Fibroblast of mammary gland (primary cell): Measurements from ENCODE around the gene PAK1.

Source experiments
- DNase-seq: peaks from one replicate; pipeline ENCODE4 v3.0.0-alpha.2; 2010; ENCODE audit warnings: low read depth
- H3K4me3 ChIP-seq: 2 replicates; pipeline ENCODE4 v1.5.1; 2011; ENCODE audit warnings: low read depth, mild to moderate bottlenecking, low read length, moderate library complexity; ENCODE audit not compliant: control insufficient read depth
- TF ChIP-seq, protein P1 (sequence below): conservative IDR thresholded peaks from 2 replicates; pipeline ENCODE4 v1.5.1; 2011; ENCODE audit warnings: low read depth, low read length, inconsistent platforms; ENCODE audit not compliant: control insufficient read depth, insufficient read depth

Gene PAK1

DNA sequence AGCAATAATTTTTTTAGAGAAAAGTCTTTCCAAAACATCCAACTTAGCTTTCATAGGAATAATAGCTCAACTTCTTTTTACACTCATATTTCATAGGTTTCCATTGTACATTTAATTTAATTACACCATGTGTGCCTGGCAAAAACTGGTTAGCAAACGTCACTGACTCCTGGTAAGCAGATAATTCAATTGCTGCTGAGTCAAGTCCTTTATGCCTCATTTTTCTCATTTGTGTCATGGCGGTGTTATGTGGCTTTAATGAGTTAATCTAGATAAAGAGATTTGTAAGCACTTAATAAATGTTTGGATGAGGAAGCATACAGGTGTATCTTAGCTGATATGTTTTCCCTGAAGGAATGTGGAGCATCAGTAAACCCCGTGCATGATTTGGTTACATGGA, 41.2 kb upstream of the PAK1 start:
- DNase-seq = no peak
- no peak overlapping the region for H3K4me3 ChIP-seq
- TF ChIP-seq, protein P1, sequence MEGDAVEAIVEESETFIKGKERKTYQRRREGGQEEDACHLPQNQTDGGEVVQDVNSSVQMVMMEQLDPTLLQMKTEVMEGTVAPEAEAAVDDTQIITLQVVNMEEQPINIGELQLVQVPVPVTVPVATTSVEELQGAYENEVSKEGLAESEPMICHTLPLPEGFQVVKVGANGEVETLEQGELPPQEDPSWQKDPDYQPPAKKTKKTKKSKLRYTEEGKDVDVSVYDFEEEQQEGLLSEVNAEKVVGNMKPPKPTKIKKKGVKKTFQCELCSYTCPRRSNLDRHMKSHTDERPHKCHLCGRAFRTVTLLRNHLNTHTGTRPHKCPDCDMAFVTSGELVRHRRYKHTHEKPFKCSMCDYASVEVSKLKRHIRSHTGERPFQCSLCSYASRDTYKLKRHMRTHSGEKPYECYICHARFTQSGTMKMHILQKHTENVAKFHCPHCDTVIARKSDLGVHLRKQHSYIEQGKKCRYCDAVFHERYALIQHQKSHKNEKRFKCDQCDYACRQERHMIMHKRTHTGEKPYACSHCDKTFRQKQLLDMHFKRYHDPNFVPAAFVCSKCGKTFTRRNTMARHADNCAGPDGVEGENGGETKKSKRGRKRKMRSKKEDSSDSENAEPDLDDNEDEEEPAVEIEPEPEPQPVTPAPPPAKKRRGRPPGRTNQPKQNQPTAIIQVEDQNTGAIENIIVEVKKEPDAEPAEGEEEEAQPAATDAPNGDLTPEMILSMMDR = no peak

DNA sequence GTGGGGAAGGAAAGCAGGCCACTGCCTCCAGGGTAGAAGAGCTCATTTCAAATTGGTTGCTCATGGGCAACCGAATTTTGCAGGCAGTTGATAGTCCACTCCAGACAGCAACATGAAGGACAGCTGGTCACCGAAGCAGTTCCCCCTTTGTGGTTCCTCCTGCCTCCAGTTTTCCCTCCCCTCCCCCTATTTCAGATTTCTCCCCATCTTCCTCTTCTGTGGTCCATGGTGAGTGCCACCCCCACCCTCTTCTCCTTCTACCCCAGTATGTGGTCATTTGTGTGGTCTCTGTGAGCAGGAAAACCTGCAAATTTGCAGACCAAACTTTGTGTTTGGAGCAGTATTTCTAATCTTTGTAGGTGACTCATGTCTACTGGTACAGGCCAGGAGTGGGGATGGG, 38.2 kb upstream of the PAK1 start:
- DNase-seq = no peak
- TF ChIP-seq, protein P1 = no peak
- no peak overlapping the region for H3K4me3 ChIP-seq

DNA sequence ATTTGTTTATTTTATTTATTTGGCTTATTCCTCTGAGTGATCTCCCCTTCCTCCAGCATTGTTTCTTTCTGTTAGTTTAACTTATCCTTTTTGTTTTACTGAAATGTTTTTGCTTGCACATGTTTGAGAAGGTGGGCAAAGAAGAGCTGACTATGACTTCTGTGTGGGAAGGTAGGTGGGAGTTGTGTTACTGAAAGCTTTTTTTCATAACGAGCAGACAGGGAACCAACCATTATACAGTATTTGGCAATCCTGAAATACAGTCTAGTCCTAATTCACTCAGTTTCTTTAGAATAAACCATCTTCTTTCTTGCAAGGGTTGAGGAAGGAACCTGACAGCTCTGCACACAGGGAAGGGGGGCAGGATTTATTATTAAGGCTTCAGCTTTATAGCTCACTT, 37.0 kb upstream of the PAK1 start:
- no peak overlapping the region for H3K4me3 ChIP-seq
- no peak for DNase-seq
- TF ChIP-seq, protein P1 = no peak

DNA sequence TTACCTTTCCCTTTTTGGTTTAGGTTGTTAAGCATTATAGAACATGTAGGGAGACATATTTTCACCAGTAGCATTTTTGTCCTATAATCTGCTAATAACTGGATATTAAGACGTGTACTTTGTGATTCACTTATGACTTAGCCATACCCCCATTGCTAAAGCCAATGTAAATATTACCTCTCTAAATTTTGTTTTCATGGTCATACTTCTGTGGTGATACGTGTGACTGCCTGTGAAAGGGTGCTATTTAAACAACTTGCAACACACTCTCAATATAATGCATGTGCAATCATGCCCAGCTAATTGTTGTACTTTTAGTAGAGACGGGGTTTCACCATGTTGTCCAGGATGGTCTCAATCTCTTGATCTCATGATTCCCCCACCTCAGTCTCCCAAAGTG, 36.2 kb upstream of the PAK1 start:
- TF ChIP-seq, protein P1 = no peak

DNA sequence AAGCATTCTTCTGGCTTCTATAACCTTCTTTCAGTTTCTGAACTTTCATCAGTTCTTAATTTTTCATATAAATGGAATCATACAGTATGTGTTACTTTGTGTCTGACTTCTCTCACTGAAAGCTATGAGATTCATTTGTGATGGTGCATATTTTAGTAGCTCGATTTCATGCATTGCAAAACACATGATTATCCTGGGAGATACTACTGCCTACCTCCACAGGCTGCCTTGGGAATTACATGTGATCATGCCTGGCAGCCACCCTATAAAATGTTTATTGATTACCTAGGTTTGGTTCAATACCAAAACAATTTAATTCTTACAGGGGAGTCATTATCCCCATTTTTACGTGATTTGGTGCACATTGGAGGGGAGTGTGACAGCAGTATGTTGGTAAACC, 34.1 kb upstream of the PAK1 start:
- DNase-seq = no peak
- H3K4me3 ChIP-seq = no peak overlapping the region
- TF ChIP-seq, protein P1 = peak; percentile 1

More for the DNA sequence above, 36.2 kb upstream of the PAK1 start:
- no peak for DNase-seq
- no peak overlapping the region for H3K4me3 ChIP-seq

DNA sequence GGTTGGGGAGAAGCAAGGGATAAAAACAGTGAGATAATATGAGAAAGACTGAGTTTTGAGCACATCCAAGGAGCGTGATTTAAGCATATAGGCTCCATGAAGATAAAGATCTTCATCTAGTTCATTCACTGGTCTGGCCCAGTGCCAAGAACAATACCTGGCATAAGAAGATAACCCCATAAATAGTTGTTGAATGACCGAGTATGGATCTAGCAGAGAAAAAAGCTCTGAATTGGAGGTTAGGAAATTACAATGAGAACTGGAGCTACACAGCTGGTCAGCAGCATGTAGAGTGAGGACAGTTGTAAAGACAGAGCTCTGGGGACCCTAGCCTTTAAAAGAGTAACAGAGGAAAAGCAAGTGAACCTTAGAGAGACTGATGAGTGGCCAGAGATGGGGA, 33.0 kb upstream of the PAK1 start:
- no peak overlapping the region for H3K4me3 ChIP-seq
- no peak for DNase-seq

More for the DNA sequence above, 33.0 kb upstream of the PAK1 start:
- TF ChIP-seq, protein P1 = no peak
